ENCODE data around the gene VPS35L. TPM values are rescaled to one million over a fixed set of nuclear protein-coding genes. Genes with fewer than 3 reads are reported as not detected.

The VPS35L gene
- total and polyA plus RNA-seq, 2 donors (not counting 1 experiment from before 2014, with no cell fraction given), result 17.5 to 62.1 TPM

GRCh38 chr16:19712418-19713058, 157.0 kb downstream of the VPS35L start:
- no peak overlapping the region for H3K27ac ChIP-seq (ENCODE audit: low read length in 2 of 2)
- H3K4me1 ChIP-seq (ENCODE audit: control insufficient read depth in 2 of 2, insufficient read depth in 2 of 2, low read length in 2 of 2), result peaks cover 8% of the 10 kb centered on the region in 2 donors
- TF ChIP-seq, protein P1, sequence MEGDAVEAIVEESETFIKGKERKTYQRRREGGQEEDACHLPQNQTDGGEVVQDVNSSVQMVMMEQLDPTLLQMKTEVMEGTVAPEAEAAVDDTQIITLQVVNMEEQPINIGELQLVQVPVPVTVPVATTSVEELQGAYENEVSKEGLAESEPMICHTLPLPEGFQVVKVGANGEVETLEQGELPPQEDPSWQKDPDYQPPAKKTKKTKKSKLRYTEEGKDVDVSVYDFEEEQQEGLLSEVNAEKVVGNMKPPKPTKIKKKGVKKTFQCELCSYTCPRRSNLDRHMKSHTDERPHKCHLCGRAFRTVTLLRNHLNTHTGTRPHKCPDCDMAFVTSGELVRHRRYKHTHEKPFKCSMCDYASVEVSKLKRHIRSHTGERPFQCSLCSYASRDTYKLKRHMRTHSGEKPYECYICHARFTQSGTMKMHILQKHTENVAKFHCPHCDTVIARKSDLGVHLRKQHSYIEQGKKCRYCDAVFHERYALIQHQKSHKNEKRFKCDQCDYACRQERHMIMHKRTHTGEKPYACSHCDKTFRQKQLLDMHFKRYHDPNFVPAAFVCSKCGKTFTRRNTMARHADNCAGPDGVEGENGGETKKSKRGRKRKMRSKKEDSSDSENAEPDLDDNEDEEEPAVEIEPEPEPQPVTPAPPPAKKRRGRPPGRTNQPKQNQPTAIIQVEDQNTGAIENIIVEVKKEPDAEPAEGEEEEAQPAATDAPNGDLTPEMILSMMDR (IDR thresholded peaks at IDR 0.05), result no peak
- TF ChIP-seq EZH2 (IDR thresholded peaks at IDR 0.05; ENCODE audit: borderline replicate concordance, insufficient read depth, low read depth, low read length, poor library complexity, severe bottlenecking), result no peak
- intact Hi-C loops (cut with micrococcal nuclease), result no loop called here
- peaks cover 38% of the 10 kb centered on the region for H3K79me2 ChIP-seq (ENCODE audit: control insufficient read depth, insufficient read depth, low read length)
- no peaks in the 10 kb centered on the region for H3K9me3 ChIP-seq (ENCODE audit: control extremely low read depth in 1 of 3, control insufficient read depth in 2 of 3, insufficient read depth in 1 of 3, low read length in 2 of 3)
- Mint-ChIP-seq H3K27ac (no peak overlapping the region), H3K4me1 (peaks cover 13% of the 10 kb centered on the region), H3K4me3 (no peak overlapping the region), H3K9me3 (ENCODE audit: insufficient read depth) (no peaks in the 10 kb centered on the region), H3K27me3 (no peaks in the 10 kb centered on the region)
- ATAC-seq (ENCODE audit: low read depth), result no peak
- H3K36me3 ChIP-seq (replicated peaks in 1 of 2; ENCODE audit: control extremely low read depth in 1 of 2, control insufficient read depth in 1 of 2, extremely low read depth in 1 of 2, insufficient read depth in 2 of 2, low read length in 1 of 2), result peaks cover 0 to 44% of the 10 kb centered on the region in 2 experiments
- no peaks in the 10 kb centered on the region for H3K27me3 ChIP-seq (replicated peaks in 1 of 4; ENCODE audit: control extremely low read depth in 1 of 4, control insufficient read depth in 3 of 4, insufficient read depth in 4 of 4, low read length in 3 of 4)
- H4K20me1 ChIP-seq (ENCODE audit: control insufficient read depth, insufficient read depth, low read length, poor library complexity, severe bottlenecking), result peaks cover 12% of the 10 kb centered on the region
- H2AFZ ChIP-seq (ENCODE audit: insufficient read depth, low read depth, low read length, poor library complexity, severe bottlenecking), result no peak overlapping the region
- WGBS (ENCODE audit: insufficient coverage), result 97% methylated on average over 9 of the region's 11 CpGs
- CTCF ChIA-PET, result no interaction called here
- no peak overlapping the region for H3K9ac ChIP-seq (ENCODE audit: low read length)
- POLR2A ChIA-PET, result no interaction called here
- H3K4me2 ChIP-seq (replicated peaks; ENCODE audit: low read depth, low read length, poor library complexity, severe bottlenecking), result no peak overlapping the region
- DNase-seq, result no peak
- H3K4me3 ChIP-seq (ENCODE audit: control extremely low read depth in 1 of 5, extremely low read depth in 1 of 5, insufficient read depth in 1 of 5, low read depth in 2 of 5, low read length in 4 of 5), result no peak overlapping the region

DNA sequence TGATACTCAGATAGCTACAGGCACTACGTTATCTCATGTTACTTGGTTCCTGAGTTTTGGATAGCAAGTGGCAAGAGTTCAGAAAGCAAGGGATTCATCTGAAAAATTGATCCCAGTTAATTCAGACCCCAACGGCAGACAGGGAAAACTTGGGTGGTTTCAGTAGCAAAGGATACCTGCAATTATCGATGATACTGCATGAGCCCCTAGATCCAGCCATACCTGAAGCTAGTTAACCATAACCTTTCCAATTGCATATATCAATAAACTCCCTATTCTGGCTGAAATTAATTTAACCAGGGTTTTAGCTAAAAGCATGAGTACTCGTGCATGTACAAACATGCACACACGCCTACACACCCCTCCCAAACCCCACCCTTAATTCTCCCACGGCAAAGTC, 158.2 kb downstream of the VPS35L start:
- POLR2A ChIA-PET, result no interaction called here
- ATAC-seq (ENCODE audit: low read depth), result no peak
- CTCF ChIA-PET, result no interaction called here
- Mint-ChIP-seq H3K27me3 (no peaks in the 10 kb centered on the region), H3K4me1 (peaks cover 16% of the 10 kb centered on the region), H3K4me3 (no peak overlapping the region), H3K27ac (no peak overlapping the region), H3K9me3 (ENCODE audit: insufficient read depth) (no peaks in the 10 kb centered on the region)
- Histone ChIP-seq H3K36me3 (replicated peaks in 1 of 2; ENCODE audit: control extremely low read depth in 1 of 2, control insufficient read depth in 1 of 2, extremely low read depth in 1 of 2, insufficient read depth in 2 of 2, low read length in 1 of 2) (peaks cover 0 to 40% of the 10 kb centered on the region in 2 experiments), H2AFZ (ENCODE audit: insufficient read depth, low read depth, low read length, poor library complexity, severe bottlenecking) (no peak overlapping the region), H3K9me3 (ENCODE audit: control extremely low read depth in 1 of 3, control insufficient read depth in 2 of 3, insufficient read depth in 1 of 3, low read length in 2 of 3) (no peaks in the 10 kb centered on the region), H3K79me2 (ENCODE audit: control insufficient read depth, insufficient read depth, low read length) (peaks cover 42% of the 10 kb centered on the region), H3K9ac (ENCODE audit: low read length) (no peak overlapping the region), H3K4me1 (ENCODE audit: control insufficient read depth in 2 of 2, insufficient read depth in 2 of 2, low read length in 2 of 2) (peaks cover 8 to 9% of the 10 kb centered on the region in 2 donors), H3K4me2 (replicated peaks; ENCODE audit: low read depth, low read length, poor library complexity, severe bottlenecking) (no peak overlapping the region), H4K20me1 (ENCODE audit: control insufficient read depth, insufficient read depth, low read length, poor library complexity, severe bottlenecking) (peaks cover 12% of the 10 kb centered on the region), H3K27me3 (replicated peaks in 1 of 4; ENCODE audit: control extremely low read depth in 1 of 4, control insufficient read depth in 3 of 4, insufficient read depth in 4 of 4, low read length in 3 of 4) (no peaks in the 10 kb centered on the region), H3K4me3 (ENCODE audit: control extremely low read depth in 1 of 5, extremely low read depth in 1 of 5, insufficient read depth in 1 of 5, low read depth in 2 of 5, low read length in 4 of 5) (no peak overlapping the region), H3K27ac (ENCODE audit: low read length in 2 of 2) (no peak overlapping the region)
- WGBS (ENCODE audit: insufficient coverage), result 91% methylated on average over 5 of the region's 6 CpGs
- DNase-seq, result no peak
- intact Hi-C loops (cut with micrococcal nuclease), result no loop called here
- TF ChIP-seq, protein P1 (IDR thresholded peaks at IDR 0.05), result no peak
